ENCODE data around the gene ADGRG3.

DNA sequence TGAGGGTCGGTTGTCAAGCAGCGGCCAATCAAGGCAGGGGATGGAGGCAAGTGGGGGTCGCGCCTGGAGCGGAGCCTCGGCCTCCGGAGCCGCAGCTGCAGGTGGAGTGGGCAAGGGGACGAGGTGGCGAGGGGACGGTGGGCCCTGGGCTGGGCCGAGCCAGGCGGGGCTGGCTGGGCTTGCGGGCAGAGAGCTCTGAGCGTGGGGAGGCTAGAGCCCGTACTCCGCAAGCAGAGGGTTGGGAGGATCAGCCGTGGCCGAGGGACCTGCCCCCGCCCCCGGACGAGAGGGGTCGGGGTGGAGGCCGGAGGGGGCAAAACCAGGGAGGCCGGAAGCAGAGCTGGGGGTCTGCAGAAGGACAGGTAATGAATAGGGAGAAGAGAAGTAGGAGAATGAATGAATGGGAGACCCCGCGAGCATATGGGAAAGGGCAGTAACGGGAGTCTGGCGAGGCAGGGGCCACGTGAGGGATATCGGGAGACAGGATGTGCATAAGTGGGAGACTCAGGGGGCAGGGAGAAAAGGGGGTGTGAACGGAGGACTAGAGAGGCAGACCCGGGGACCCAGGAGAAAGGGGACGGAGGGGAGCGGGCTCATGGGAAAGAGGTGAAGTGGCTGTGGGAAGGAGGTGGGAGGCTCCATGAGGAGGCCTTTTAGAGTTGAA, 67.8 kb downstream of the ADGRG3 start, which contains the start of gene KATNB1:
- TF ChIP-seq, protein P1, sequence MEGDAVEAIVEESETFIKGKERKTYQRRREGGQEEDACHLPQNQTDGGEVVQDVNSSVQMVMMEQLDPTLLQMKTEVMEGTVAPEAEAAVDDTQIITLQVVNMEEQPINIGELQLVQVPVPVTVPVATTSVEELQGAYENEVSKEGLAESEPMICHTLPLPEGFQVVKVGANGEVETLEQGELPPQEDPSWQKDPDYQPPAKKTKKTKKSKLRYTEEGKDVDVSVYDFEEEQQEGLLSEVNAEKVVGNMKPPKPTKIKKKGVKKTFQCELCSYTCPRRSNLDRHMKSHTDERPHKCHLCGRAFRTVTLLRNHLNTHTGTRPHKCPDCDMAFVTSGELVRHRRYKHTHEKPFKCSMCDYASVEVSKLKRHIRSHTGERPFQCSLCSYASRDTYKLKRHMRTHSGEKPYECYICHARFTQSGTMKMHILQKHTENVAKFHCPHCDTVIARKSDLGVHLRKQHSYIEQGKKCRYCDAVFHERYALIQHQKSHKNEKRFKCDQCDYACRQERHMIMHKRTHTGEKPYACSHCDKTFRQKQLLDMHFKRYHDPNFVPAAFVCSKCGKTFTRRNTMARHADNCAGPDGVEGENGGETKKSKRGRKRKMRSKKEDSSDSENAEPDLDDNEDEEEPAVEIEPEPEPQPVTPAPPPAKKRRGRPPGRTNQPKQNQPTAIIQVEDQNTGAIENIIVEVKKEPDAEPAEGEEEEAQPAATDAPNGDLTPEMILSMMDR (IDR thresholded peaks at IDR 0.05; ENCODE audit: borderline replicate concordance, extremely low read depth, low read length, poor library complexity, severe bottlenecking) = no peak
- no peak for TF ChIP-seq EZH2 (IDR thresholded peaks at IDR 0.05; ENCODE audit: borderline replicate concordance, low read depth, low read length, severe bottlenecking)
